WTC11 (cell line): ENCODE data around the gene GALNT9.

ENCODE experiments used
- ATF6 ChIP-seq: sonication (generic); formaldehyde crosslinking; IDR thresholded peaks from 2 replicates; pipeline ENCODE4 v1.8.1; 2023; ENCODE audit warnings: mild to moderate bottlenecking, missing genetic modification reagents
- CTCF ChIP-seq: fragments of 200-600 bp; IDR thresholded peaks from 2 replicates; pipeline ENCODE4 v1.8.0; 2022; ENCODE audit warnings: antibody characterized with exemption
- NFE2L1 ChIP-seq: sonication (generic); formaldehyde crosslinking; IDR thresholded peaks from 2 replicates; pipeline ENCODE4 v1.8.1; 2023; ENCODE audit warnings: missing genetic modification reagents
- NR1H2 ChIP-seq: sonication (generic); formaldehyde crosslinking; IDR thresholded peaks from 2 replicates; pipeline ENCODE4 v1.9.0; 2021; ENCODE audit warnings: mild to moderate bottlenecking, moderate library complexity, missing genetic modification reagents
- ZBTB21 ChIP-seq: sonication (generic); formaldehyde crosslinking; IDR thresholded peaks from 2 replicates; pipeline ENCODE4 v1.8.1; 2023; ENCODE audit warnings: mild to moderate bottlenecking, missing genetic modification reagents, borderline replicate concordance
- TF ChIP-seq, protein P1 (sequence below): sonication (generic); formaldehyde crosslinking; IDR thresholded peaks from 2 replicates; pipeline ENCODE4 v1.8.1; 2022; ENCODE audit warnings: low read depth, missing genetic modification reagents, borderline replicate concordance

GRCh38 chr12:132178801-132179401 is 150.5 kb downstream of the GALNT9 start:
- 0 out of 2 replicates have a peak, but pooled peaks have one; percentile 26 for TF ChIP-seq CTCF
- TF ChIP-seq NFE2L1 = no peak
- no peak for TF ChIP-seq NR1H2 (CRISPR knock-in tag)
- no peak for TF ChIP-seq ATF6 (CRISPR knock-in tag)
- TF ChIP-seq ZBTB21 (CRISPR knock-in tag) = no peak
- TF ChIP-seq, protein P1, sequence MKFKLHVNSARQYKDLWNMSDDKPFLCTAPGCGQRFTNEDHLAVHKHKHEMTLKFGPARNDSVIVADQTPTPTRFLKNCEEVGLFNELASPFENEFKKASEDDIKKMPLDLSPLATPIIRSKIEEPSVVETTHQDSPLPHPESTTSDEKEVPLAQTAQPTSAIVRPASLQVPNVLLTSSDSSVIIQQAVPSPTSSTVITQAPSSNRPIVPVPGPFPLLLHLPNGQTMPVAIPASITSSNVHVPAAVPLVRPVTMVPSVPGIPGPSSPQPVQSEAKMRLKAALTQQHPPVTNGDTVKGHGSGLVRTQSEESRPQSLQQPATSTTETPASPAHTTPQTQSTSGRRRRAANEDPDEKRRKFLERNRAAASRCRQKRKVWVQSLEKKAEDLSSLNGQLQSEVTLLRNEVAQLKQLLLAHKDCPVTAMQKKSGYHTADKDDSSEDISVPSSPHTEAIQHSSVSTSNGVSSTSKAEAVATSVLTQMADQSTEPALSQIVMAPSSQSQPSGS (CRISPR knock-in tag) = no peak
